Stimulated activated CD4-positive, alpha-beta T cell treated with anti-CD3 and anti-CD28 coated beads, Interleukin-4, amount 100 ng/mL, for 1 hour (primary cell): Measurements from ENCODE around the gene COQ10A.
"Not testable (repeated sequence)": the region's sequence is repeated elsewhere in the genome, so short reads cannot be mapped to it uniquely, and the experiment has no call there.

Experiments used
- DNase-seq: peaks from one replicate; pipeline ENCODE4 v3.0.0-alpha.2; 2020

The COQ10A gene

DNA sequence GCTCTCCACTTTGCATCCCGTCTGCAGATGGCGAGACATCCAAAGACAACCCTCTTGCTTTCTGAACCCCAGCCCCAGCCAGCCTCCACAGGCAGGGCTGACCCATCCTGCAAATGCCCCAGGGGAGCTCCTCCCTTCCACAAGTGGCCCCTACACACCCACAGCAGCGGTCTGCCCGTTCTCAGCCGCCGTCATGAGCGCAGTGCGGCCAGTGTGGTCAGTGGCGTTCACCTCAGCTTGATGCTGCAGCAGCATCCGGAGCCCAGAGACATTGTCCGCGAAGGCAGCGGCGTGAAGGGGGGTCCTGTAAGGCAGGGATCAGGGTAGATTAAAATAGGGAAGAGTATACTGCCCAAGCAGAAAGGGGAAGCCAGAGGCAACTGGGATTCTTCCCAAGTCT, 22.2 kb upstream of the COQ10A start:
- no peak for DNase-seq

DNA sequence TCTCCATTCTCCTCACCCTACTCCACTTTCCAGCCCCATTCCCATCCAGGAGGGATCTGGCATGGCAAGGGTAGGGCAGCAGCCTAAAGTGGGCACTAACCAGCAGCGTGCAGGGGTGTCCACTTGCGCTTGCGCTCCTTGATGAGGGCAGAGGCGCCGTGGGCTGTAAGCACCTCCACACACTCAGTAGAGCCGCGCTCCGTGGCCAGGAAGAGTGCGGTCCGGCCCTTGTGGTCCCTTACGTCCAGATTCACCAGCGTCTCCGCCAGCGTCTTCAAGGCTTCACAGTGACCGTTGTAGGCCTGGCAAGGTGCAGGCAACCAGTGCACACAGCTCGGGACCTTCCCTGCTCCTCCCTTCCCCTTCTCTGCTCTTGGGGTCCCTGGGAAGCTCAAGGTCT, 18.8 kb upstream of the COQ10A start:
- no peak for DNase-seq

DNA sequence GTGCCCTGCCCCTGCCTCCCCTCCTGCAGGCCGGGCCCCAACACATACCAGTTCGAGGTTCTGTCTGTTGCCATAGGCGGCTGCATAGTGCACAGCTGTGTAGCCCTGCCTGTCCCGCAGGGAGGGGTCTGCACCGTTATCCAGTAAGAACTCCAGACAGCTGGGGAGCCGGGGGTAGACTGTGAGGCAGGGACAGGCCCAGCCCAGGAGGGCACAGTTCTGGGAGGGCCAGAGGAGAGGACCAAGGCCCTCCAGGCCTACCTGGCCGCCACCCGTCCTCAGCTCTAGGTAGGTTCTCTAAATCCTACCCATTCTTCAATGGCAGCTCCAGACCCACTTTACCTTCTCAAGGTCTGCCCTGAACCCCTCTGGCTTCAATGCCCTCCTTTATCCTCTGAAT, 18.0 kb upstream of the COQ10A start:
- no peak for DNase-seq

DNA sequence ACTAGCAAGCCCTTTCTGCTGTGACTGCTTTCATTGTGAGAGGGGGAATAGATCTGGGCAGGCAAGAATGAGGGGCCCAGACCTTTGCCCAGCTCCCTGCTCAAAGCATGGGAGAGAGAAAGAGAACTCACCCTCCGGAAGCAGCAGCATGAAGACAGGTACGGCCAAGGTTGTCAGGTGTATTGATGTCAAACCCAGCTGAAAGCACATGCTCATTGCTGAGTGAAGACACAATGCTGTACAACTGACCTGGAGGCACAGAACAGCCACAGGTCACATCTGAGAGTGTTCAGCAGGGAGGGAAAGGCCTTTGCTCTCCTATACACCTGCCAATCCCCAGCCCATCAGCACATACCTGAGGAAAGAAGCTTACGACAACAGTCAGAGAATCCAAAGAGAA, 14.1 kb upstream of the COQ10A start:
- no peak for DNase-seq

DNA sequence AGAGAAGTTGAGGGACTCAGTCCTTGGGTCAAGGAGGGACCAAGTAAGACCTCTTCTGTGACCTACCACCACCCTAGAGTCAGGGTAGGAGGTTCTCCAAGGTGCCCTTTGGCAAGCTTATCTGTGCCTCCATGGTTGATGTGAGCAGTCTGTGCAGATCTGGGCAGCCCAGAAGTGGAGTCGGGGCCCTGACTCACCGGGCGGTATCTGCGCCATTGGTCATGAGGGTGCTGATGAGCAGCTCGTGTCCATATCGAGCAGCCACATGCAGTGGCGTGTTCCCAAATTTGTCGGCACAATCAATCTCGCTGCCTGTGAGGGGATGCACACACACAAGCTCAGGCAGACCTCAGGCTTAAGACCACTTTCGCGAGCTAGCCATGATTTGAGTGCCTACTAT, 13.7 kb upstream of the COQ10A start:
- DNase-seq = no peak

DNA sequence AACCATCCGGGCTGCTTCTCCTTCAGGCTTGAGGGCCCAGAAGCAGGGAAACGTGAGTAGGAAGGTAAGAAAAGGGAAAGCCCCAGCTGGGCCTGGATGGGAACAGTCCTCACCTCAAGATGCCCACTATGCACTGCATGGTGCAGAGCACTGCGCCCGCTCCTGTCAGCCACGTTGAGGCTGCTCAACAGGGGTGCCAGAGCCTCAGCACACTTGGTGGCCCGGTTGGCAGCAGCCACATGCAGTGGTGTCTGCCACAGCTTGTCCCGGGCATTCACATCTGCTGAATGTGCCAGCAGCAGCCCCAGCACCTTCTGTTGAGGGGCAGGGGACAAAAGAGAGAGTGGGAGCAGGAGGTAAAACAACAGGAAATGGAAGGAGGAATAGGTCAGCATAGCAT, 11.1 kb upstream of the COQ10A start:
- no peak for DNase-seq

DNA sequence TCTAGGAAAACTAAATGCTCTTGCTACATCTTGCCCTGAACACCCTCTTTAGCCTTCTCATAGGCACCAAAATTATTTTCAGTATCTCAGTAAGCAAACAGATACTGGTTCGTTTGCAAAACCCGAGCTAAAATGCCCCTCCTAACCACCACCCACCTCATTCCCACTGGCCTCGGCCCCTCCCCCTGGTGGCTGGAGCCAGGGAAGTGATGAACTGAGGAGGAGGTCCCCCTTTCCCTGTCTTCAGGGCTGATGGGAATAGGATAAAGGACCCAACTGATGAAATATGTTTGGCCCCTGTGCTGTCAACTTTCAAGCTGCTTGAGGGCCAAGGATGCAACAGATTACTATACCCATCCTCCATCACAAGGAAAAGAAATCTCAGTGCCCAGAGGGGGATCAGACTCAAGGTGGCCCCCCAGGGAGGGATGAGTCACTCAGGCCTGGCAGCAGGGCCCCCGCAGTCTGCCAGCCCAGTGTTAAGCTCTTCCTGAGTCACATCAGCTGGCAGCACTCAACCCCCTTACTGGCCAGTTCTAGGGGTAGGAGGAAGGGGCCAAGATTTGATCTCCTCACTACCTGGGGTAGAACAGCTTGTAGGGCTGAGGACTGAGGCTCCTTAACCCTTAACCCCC, 10.3 kb upstream of the COQ10A start:
- DNase-seq = no peak

DNA sequence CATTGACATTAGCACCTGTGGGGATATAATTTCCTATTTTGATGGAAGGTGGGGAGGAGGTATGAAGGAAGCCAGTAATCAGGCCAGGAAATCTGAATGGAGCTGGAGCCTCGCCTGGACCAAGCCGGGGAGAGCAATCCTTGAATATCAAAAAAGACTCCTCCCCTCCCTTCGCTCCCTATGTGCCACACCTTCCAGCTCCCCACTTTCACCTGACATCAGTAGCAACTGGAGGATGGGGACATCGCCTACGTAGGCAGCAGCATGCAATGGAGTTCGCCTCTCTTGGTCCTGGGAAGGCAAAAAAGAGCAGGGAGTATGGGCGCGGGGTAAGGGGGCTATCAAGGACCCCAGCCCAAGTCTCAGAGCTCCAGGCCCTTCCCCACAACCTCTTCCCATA, 9.7 kb upstream of the COQ10A start:
- DNase-seq = no peak

DNA sequence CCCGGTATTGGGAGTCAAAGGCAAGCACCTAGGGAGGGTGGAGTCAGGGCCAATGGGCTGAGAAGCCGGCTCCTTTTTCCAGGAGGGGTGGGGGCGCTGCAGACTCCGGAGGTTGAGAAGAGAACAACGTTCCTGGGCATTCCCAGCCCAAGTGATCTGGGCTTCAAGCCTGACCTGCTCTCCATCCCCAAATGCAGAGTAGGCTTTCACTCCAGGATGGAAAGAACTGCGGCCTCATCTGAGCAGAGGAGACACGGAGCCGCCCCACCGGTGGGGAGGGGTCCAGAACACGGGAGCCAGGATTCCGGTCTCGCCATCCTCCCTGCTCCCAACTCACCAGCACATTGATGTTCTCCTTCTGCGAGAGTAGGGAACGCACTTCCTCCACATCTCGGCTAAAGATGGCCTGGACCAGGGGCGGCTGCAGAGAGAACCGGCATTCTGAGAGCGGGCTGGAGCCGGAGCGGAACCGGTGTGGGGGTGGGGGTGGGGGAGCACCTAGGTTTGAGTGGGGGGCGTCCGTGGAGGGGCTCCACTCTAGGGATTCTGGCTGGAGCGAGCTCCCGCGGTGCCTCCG, 9.2 kb upstream of the COQ10A start:
- DNase-seq = no peak

DNA sequence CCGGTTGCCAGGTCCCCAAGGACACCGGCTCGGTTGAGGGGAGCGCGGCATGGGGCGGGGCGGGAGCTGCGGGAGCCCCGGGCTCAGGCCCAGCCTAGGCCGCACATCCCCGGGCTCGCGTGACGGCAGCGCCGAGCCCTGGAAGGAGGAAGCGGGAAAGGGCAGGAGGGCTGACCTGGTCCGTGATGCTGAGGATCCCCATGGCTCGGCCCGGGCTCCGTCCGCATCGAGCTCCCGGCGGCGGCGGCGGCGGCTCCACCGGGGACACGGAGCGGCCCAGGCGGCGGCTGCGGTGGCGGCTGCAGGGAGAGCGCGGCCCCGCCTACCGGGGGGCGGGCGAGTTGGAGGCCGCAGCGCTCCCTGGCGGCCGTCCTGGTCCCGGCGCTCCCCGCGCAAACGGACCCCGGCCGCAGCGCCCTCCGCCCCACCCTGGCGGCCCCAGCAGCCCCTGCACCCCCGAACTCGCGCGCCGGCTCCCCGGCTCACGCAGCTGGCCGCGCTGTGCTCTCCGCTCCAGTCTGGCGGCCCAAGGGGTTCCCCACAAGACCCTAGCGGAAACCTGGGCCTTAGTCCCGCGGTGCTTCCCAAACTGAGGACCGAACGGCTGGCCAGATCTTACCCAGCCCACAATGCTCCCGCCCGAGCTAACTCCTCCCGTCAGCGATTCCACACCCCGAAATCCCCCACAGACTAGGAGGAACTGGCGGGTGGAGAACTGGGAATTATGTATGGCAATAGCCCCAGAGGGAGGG, 8.5 kb upstream of the COQ10A start, which contains the start of gene ANKRD52:
ANKRD52 (minus strand) TSS at position 317 of the 752 bp plus-strand sequence; CDS start at position 202, 115 bp downstream.
- DNase-seq = peak; percentile 84

DNA sequence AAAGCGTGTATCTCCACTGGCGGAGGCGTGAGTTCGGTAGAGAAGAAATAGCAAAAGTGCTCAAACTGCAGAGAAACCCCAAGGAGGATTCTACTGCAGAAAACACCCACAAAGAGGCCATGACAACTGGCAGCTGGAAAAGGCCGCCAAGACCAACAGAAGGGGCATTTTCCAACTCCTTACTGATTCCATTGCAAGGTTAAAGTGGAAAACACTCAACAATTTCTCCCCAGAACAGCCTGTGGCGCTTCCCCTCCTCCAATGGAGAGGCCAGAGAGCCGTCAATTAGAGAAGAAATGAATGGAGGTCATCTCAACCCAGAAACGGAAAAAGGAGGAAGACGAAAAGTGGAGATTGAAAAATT, 7.9 kb upstream of the COQ10A start:
- no peak for DNase-seq

DNA sequence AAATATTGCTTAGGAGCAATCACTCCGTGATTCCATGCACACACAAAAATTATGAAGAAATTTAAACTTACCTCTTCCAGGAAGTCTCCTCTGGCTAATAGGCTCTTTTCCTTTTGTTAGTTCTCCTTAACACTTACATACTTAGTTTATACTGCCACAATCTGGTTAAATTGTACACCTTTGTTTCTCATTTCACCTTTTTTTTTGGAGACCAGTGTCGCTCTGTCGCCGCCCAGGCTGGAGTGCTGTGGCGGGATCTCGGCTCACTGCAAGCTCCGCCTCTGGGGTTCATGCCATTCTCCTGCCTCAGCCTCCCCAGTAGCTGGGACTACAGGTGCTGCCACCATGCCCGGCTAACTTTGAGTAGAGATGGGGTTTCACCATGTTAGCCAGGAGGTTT, 6.4 kb upstream of the COQ10A start:
- DNase-seq = no peak

DNA sequence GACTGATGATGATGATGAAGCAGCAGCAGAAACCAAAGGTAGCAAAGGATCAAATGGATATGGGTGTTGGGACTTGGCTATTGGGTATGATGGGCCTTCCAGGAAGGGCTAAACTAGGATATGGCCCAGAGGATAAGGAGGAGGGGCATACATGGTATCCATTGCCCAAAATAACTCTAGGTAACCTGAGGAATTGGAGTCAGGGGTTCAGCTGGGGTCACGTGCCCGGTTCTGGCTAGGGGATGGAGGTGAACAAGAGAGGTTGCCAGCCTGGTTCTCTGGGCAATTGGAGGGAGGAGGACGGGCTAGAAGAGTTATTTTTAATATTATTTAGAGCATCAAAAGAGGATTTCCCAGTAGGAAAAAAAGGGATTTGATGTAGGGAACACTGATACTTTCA, 5.8 kb upstream of the COQ10A start:
- DNase-seq = no peak

DNA sequence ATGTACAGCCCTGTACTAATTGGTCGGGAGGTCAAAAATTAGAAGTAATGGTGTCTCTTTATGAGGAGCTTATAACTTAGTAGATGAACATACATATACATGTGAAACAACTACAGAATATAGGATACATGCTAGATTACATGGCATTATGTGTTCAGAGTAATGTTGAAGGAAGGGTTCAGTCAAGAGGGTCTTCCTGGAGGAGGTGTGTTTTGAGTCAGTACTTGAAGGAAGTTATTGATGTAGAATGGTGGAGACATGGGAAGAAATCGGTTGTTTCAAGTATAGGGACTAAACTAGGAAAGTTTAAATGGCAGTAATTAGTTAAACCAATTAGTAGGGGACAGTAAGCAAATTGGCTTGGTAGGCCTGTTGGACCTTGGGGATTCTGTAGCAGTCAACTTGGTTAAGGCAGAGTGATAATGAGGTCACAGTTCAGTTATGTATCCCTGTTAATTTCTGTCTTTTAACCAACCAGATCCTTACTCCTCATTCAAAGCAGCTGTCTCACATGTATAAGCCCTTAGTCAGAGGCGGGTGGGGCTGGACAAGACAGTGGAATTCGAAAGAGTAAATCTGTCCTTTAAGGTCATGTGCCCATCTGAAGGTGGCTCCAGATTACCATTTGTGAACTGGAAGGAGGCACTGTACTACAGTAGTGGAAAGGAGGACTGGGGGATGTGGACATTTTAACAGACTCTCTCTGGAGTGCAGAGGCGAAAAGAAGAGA, 5.1 kb upstream of the COQ10A start:
- no peak for DNase-seq

DNA sequence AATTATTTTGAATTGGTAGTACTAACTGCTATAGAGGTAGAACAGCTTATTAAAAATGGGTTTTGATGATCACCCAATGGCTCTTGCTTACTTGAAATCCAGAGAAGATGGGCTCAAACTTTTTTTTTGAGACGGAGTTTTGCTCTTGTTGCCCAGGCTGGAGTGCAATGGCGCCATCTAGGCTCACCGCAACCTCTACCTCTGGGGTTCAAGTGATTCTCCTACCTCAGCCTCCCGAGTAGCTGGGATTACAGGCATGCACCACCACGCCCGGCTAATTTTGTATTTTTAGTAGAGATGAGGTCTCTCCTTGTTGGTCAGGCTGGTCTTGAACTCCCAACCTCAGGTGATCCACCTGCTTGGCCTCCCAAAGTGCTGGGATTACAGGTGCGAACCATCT, 3.8 kb upstream of the COQ10A start:
- not testable (repeated sequence) for DNase-seq

DNA sequence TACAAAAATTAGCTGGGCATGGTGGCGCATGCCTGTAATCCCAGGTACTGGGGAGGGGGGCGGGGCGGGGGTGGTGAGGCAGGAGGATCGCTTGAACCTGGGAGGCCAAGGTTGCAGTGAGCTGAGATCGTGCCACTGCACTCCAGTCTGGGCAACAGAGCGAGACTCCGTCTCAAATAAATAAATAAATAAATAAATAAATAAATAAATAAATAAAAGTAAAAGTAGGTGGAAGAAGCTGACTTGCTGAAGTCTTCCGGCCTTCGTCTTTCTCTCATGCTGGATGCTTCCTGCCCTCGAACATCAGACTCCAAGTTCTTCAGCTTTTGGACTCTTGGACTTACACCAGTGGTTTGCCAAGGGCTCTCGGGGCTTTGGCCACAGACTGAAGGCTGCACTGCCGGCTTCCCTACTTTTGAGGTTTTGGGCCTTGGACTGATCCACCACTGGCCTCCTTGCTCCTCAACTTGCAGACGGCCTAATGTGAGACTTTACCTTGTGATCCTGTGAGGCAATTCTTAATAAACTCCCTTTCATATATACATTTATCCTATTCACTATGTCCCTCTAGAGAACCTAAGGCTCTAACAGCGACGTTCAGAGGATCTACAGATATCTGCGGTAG, 562 bp upstream of the COQ10A start:
- DNase-seq = not testable (repeated sequence)

DNA sequence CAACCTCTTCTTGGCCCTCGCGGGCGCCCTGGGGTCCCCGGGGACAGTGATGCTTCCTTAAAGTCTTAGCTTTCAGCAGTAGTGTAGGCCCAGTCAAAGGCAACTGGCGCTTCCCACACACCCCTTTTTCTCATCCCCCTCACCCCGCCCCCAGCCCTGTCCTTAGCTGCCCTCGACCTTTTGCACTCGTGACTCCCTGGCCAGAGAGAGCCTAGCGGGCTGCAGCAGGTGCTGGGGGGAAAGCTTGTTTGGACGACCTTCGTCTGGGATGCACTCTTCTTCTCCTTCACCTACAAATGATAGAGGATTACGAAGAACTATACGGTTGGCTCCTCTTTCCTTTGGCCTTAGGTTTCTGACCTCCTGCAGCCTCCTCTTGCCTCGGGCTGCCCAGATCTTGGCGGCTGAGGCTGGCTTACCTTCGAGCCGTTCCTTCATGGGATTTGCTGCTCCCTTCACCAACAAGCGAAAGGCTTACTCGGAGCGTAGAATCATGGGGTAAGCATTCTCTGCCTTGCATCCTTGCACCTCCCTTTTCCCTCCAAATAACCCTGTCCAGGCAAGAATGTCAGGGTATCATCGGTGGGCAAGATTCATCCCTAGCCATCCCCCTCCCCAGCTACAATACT, 815 bp downstream of the COQ10A start:
- peak; percentile 7 for DNase-seq

DNA sequence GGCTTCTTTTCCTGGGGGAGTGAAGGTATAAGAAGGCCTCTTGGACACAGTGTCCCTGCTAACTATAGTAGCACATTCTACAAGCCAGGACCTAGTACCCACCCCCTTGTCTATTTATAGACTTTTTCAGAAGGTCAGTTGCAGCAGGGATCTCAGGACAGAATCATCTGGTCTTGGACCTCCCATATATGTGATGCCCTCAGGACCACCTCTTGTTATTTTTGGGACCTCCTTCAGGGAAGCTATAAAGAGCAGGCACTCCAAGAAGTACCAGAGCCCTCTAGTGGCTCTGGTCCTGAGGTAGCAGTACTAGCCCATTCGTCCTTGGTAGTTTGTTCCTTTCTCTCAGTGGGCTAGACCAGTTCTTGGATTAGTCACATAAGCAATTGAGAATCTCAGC, 4.3 kb downstream of the COQ10A start:
- DNase-seq = no peak

DNA sequence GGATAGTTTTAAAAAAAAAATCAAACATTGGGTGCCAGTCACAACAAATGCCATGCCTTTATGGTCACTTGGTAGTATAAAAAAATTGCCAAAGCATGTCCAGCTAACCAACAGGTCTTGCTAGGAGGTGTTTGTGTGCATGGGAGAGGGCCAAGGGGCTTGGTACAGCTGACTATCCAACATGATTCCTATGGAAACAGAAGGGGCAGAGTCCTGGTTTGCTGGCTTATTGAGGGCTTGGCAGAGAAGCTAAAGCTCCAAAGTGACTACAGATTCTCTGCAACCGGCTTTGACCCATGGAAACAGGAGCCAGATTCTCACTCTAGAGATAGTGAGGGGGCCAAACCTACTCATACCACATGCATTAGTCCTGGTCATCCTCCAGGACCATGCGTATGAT, 5.7 kb downstream of the COQ10A start:
- DNase-seq = not testable (repeated sequence)

DNA sequence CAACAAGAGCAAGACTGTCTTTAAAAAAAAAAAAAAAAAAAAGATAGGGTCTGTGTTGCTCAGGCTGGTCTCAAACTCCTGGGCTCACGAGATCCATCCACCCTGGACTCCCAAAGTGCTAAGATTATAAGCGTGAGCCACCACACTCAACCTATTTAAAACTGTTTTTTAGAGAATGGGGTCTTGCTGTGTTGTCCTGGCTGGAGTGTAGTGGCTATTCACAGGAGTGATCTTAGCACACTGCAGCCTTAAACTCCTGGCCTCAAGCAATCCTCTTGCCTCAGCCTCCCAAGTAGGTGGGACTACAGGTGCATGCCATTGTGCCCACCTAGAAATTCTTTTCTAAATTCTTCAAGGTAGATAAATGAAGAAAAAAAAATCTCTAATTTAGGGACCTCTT, 7.6 kb downstream of the COQ10A start:
- DNase-seq = no peak

DNA sequence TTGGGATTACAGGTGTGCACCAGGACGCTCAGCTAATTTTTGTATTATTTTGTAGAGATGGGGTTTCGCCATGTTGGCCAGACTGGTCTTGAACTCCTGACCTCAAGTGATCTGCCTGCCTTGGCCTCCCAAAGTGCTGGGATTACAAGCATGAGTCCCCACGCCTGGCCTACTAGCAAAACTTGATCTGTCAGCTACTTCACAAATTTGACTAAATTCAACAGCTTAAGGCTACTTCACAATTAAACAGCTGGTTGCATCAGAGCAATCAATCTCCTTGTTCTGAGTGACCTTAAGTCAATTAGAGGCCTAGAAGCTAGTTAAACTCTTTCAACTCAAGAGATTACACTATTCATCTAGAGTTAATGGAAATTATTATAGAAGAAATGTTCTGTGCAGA, 12.2 kb downstream of the COQ10A start:
- no peak for DNase-seq

DNA sequence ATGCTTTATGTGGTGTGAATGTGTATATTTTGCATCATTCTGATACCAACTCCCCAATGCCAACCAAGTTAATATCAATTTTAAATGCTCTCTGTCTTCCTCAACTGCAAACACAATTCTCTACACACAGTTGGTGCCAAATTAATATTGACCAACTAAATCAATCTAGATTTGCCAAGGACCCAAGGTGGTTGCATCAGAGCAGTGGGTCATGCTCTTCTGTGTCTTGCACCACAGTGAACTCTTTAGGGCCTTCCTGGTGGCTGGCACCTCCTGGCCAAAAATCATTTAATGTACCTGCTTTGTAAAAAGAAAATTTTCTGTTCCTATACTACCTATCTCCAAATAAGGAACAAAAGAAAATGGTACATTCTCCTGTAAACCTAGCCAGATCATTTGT, 14.1 kb downstream of the COQ10A start:
- DNase-seq = no peak

DNA sequence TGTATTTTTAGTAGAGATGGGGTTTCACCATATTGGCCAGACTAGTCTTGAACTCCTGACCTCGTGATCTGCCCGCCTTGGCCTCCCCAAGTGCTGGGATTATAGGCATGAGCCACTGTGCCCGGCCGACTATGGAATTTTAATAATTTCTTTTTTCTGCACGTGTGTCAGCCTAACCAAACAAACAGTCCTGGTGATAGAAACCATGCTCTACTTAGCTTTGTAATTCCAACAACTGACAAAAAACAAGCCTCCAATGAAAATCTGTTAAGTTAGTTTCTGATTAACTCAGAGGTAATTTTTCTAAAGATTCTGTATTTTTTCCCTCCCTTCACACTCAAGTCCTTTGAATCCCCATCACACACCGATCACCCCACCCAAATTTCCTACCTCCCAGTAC, 15.3 kb downstream of the COQ10A start:
- DNase-seq = no peak
